GM12864 (cell line): Measurements from ENCODE around the gene TRIM29.

ENCODE experiments used
- DNase-seq: peaks from one replicate; pipeline ENCODE4 v3.0.0-alpha.2; 2011; ENCODE audit warnings: low read depth
- H3K4me3 ChIP-seq: 2 replicates; pipeline ENCODE4 v1.5.1; 2011; ENCODE audit warnings: mild to moderate bottlenecking, low read depth, low read length, control low read depth
- TF ChIP-seq, protein P1 (sequence below): IDR thresholded peaks from 2 replicates; pipeline ENCODE4 v1.5.1; 2011; ENCODE audit warnings: low read depth, mild to moderate bottlenecking, moderate library complexity, low read length, control low read depth, inconsistent platforms; ENCODE audit errors: missing control alignments

TRIM29 gene

DNA sequence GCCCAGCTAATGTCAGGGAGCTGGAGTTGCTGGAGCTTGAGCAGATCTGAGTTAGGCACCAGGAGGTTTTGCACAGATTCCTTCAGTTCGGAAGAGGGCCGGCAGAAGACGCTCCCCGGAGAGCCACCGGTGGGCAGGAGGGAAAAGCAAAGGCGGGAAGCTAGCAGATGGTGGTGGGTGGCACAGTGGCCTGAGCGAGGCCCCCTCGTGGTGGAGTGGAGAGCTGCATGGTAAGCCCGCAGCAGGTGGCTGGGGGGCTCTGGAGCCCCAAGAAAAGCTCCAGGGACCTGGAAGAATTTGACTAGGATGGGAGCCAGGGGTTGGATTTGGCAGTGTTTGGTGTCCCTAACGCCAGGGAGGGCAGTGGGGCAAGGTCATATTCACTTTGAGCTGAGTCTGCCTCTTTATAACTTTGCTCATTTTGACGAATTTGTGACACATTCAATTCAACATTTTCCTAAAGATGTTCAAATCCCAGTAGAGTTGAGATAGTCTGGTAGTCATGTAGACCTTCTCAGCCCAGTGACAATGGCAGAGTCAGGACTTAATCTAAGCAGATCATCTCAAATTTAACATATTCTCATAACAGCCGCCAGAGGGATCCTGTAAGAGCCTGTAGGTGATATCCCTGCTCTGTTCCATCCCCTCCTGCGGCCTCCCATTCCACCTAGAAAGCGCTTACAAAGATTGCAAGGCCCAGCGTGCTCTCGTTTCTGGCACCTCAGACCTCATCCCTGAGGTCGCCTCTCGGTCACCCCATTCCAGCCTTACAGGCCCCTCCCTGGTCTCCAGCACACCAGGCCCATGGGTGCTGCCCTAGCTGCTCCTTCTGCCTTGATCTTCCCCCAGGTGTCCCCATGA, 57.9 kb downstream of the TRIM29 start:
- TF ChIP-seq, protein P1, sequence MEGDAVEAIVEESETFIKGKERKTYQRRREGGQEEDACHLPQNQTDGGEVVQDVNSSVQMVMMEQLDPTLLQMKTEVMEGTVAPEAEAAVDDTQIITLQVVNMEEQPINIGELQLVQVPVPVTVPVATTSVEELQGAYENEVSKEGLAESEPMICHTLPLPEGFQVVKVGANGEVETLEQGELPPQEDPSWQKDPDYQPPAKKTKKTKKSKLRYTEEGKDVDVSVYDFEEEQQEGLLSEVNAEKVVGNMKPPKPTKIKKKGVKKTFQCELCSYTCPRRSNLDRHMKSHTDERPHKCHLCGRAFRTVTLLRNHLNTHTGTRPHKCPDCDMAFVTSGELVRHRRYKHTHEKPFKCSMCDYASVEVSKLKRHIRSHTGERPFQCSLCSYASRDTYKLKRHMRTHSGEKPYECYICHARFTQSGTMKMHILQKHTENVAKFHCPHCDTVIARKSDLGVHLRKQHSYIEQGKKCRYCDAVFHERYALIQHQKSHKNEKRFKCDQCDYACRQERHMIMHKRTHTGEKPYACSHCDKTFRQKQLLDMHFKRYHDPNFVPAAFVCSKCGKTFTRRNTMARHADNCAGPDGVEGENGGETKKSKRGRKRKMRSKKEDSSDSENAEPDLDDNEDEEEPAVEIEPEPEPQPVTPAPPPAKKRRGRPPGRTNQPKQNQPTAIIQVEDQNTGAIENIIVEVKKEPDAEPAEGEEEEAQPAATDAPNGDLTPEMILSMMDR: peak; percentile 44
- no peak for DNase-seq

DNA sequence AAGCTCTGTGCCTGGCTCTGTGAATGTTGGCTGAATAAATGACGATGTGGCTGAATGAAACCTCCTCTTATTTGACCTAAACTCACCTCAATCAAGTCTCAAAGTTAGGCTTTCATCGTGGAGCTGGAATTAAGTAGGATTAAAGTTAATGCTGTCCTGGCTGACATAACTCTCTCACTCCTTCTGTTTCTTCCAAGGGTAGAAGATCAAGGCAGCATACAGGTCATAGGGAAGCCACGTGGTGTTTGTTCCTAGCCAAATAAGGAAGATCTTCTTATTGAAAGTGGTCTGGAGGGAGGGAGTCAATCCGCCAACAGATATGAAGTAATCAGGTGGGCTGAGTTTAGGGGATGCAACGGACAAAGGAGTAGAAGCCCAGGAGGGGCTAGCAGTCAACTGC, 59.5 kb downstream of the TRIM29 start:
- DNase-seq: no peak
- no peak overlapping the region for H3K4me3 ChIP-seq
- TF ChIP-seq, protein P1: no peak

More for the DNA sequence above, 57.9 kb downstream of the TRIM29 start:
- no peak overlapping the region for H3K4me3 ChIP-seq

DNA sequence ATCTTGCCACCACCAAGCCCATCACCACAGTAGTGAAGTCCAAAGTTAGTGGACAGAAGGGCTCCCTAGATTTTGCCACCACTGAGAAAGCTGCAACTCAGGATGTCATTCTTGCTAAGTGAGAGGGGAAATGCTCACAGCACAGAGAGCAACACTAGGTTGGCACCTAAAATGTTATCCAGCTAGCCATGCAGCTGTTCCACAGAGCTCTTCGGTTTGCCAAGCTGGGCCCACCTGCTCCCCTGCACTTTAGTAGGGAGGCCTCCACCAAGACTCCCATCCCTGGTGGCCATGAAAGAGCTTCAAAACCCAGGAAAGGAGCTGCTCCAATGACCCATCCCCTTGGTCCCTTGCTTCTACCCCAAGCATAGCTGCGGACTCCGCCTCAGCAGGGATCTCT, 63.8 kb downstream of the TRIM29 start:
- H3K4me3 ChIP-seq: no peak overlapping the region
- TF ChIP-seq, protein P1: no peak
- no peak for DNase-seq

DNA sequence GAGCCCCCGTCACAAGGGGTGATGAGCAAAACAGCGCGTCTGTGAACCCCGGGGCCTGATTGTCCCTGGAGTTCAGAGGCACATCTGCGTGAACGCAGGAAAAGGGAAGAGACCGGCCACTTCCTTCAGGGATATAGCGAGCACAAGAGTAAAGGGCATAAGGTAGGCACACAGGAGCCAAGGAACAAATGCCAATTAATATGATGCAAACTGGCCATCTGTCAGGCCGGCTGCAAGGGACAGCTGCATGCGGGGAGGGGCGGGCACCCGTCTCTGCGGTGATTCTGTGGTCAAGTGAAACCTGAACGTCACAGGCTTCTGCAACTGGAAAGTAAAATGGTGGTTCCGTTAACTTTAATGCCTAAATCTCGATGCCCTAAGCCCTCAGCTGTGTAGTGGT, 64.7 kb downstream of the TRIM29 start:
- no peak for DNase-seq
- TF ChIP-seq, protein P1: no peak
- H3K4me3 ChIP-seq: no peak overlapping the region

DNA sequence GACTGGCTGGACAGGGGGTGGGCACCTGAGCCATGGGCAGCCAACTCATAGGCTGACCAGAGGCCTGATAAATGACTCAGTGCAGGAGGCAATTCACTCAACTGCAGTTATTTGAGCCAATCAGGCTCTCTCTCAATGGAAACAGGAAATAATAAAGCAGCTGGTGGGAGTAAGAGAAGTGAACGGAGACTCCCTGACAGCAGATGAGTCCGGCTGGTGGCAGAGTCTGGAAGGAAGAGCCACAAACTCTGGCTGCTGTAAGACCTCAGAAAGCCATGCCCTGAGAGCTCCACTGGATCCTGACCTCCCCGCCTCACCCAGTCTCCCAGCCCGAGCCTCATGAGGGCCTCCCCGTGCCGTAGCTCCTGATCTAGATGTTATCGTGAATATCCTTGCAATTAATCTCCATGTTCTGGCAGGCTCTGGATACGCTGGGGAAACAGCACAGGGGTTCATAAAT, 69.8 kb downstream of the TRIM29 start:
- H3K4me3 ChIP-seq: no peak overlapping the region
- TF ChIP-seq, protein P1: no peak
- no peak for DNase-seq

DNA sequence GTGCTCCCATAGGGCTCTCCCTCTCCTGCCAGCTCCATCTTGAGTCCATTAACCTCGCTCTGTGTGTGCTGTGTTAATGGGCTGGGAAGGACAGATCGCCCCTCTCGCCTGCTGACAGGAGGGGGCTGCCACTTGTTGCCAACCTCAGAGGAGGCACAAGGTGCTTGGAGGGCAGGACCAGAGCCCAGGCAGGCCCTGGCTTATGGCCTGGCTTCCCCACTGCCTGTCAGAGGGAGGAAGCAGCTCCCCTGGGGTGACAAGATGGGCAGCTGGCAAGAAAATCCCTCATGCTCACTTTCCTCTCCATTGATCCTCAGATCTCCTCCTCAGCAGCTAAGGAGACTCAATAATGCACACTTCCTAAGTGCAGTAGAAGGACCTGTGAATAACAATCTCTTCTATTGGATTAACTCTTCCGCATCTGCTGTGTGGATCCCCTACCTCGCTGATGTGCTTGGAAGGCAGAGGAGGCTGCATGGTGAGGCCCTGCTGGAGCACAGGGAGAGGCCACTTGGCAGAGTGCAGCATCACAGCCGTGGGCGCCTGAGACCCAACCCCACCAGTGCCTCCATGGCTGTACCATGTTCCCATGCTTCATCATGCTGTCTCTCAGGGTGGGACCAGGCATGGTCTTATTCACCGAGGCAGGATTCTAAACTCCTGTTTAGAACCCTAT, 70.3 kb downstream of the TRIM29 start:
- H3K4me3 ChIP-seq: no peak overlapping the region
- TF ChIP-seq, protein P1: no peak
- DNase-seq: no peak
